Panc1 (cell line): ENCODE results near the gene MICAL1. TPM values are rescaled to one million over a fixed set of nuclear protein-coding genes. Genes with fewer than 3 reads are reported as not detected.

Experiments
- ATAC-seq: fragments of 200-7000 bp; cut with Tn5 transposase; 2 replicates; pipeline ENCODE4 v1.9.1; 2020; ENCODE audit warnings: mild to moderate bottlenecking, moderate library complexity
- BruUV-seq: library from RNA; stranded (reverse); fragments of 400-500 nt; replicated peaks from 2 replicates; lab custom pipeline; 2021; lab: Mats Ljungman, UMichigan
- CTCF ChIA-PET: fragments of 300-600 bp; sonication (Branson Sonifier 250); formaldehyde crosslinking; loops from one replicate; lab custom pipeline; 2022; ENCODE audit warnings: antibody characterized with exemption; lab: Charles Lee
- POLR2A ChIA-PET: fragments of 300-600 bp; sonication (Branson Sonifier 250); formaldehyde crosslinking; loops from one replicate; lab custom pipeline; 2022; ENCODE audit warnings: antibody characterized with exemption; lab: Charles Lee
- DNase-seq: peaks from one replicate; pipeline ENCODE4 v3.0.0-alpha.2; 2010; ENCODE audit warnings: low read depth, low spot score
- H3K27ac ChIP-seq: 2 replicates; pipeline ENCODE4 v1.5.1; 2011; ENCODE audit warnings: mild to moderate bottlenecking, low read length, inconsistent platforms
- H3K27me3 ChIP-seq: fragments of 200-500 bp; sonication (Bioruptor generic); 2 replicates; pipeline ENCODE4 v1.6.0; 2014; ENCODE audit warnings: low read length, inconsistent platforms; ENCODE audit not compliant: control insufficient read depth, insufficient read depth
- H3K36me3 ChIP-seq: fragments of 200-500 bp; sonication (Bioruptor generic); 2 replicates; pipeline ENCODE4 v1.5.1; 2014; ENCODE audit warnings: inconsistent platforms, mild to moderate bottlenecking, low read length, moderate library complexity; ENCODE audit not compliant: control insufficient read depth, insufficient read depth
- H3K4me1 ChIP-seq: 2 replicates; pipeline ENCODE4 v1.5.1; 2011; ENCODE audit warnings: inconsistent platforms, mild to moderate bottlenecking, low read length, moderate library complexity; ENCODE audit not compliant: control insufficient read depth, insufficient read depth
- H3K4me3 ChIP-seq, 2 experiments: 2 replicates each; pipeline ENCODE4 v1.5.1; 2011 to 2012; ENCODE audit warnings: low read depth in 2 of 2, low read length in 2 of 2, mild to moderate bottlenecking in 2 of 2, inconsistent platforms in 1 of 2, moderate library complexity in 1 of 2
- H3K9me3 ChIP-seq: fragments of 200-500 bp; sonication (Bioruptor generic); 2 replicates; pipeline ENCODE4 v1.5.1; 2014; ENCODE audit warnings: low read depth, mild to moderate bottlenecking, inconsistent platforms, low read length, moderate library complexity; ENCODE audit not compliant: control insufficient read depth, insufficient read depth
- CTCF ChIP-seq: fragments of 450-650 bp; IDR thresholded peaks from 2 replicates; pipeline ENCODE4 v1.5.1; 2017; ENCODE audit warnings: mild to moderate bottlenecking
- POLR2AphosphoS5 ChIP-seq: IDR thresholded peaks from 2 replicates; pipeline ENCODE4 v1.6.1; 2012; ENCODE audit warnings: mild to moderate bottlenecking, low read depth, low read length, moderate library complexity
- REST ChIP-seq, 2 experiments: IDR thresholded peaks; 2 replicates each; pipeline ENCODE4 v1.6.1; 2011 to 2012; ENCODE audit warnings: low read depth in 2 of 2, control low read depth in 1 of 2, low read length in 1 of 2, mild to moderate bottlenecking in 1 of 2, moderate library complexity in 1 of 2; ENCODE audit not compliant: insufficient read depth in 1 of 2
- SIN3A ChIP-seq: IDR thresholded peaks from 2 replicates; pipeline ENCODE4 v1.6.1; 2012; ENCODE audit warnings: low read depth, mild to moderate bottlenecking, low read length, moderate library complexity, borderline replicate concordance; ENCODE audit not compliant: insufficient read depth
- TCF7L2 ChIP-seq: IDR thresholded peaks from 2 replicates; pipeline ENCODE4 v1.6.1; 2011; ENCODE audit warnings: mild to moderate bottlenecking, low read depth, low read length, inconsistent platforms
- in situ Hi-C: cut with HindIII; loops from 2 replicates; pipeline ENCODE4 v1.10.0; 2016; ENCODE audit warnings: low sequenced_read_pairs, low pct_unique_long_range_greater_than_20kb
- intact Hi-C: fragments of 100-400 bp; cut with micrococcal nuclease; formaldehyde crosslinking; loops from one replicate; pipeline ENCODE4 v1.10.0; 2022; ENCODE audit not compliant: unreplicated experiment
- total RNA-seq: library from RNA; stranded (reverse); gene quantifications from one replicate; pipeline ENCODE4 v1.2.1, GENCODE V29; 2021; ENCODE audit not compliant: unreplicated experiment

The MICAL1 gene
- total RNA-seq, 1 experiment from 2014 or later = 64.5 TPM

GRCh38 chr6:109421184-109421583 lies 34.4 kb downstream of the MICAL1 start:
- Histone ChIP-seq H3K27me3 (no peaks in the 10 kb centered on the region), H3K27ac (no peak overlapping the region), H3K9me3 (no peaks in the 10 kb centered on the region), H3K36me3 (no peaks in the 10 kb centered on the region), H3K4me1 (peaks cover 23% of the 10 kb centered on the region), H3K4me3 (no peak overlapping the region)
- no TSS peak for BruUV-seq
- in situ Hi-C loops = no loop called here
- DNase-seq = no peak
- no peak for TF ChIP-seq REST (IDR thresholded peaks at IDR 0.05; ENCODE audit: insufficient read depth in 1 of 2, low read depth in 2 of 2, low read length in 1 of 2)
- POLR2A ChIA-PET = no interaction called here
- intact Hi-C loops = no loop called here
- CTCF ChIA-PET = no interaction called here
- ATAC-seq = no peak

- H3K9me3 ChIP-seq = no peaks in the 10 kb centered on the region
- H3K36me3 ChIP-seq = no peaks in the 10 kb centered on the region
- no peak overlapping the region for H3K4me3 ChIP-seq
- ATAC-seq (peak; percentile 69), DNase-seq (no peak)
- in situ Hi-C loops = no loop called here
- H3K27ac ChIP-seq = no peak overlapping the region
- no TSS peak for BruUV-seq
- H3K27me3 ChIP-seq = no peaks in the 10 kb centered on the region
- intact Hi-C loops = no loop called here
- TF ChIP-seq CTCF (no peak), TCF7L2 (no peak), SIN3A (no peak), POLR2AphosphoS5 (no peak), REST (IDR thresholded peaks at IDR 0.05; ENCODE audit: insufficient read depth in 1 of 2, low read depth in 2 of 2, low read length in 1 of 2) (no peak)
- ChIA-PET POLR2A (no interaction called here), CTCF (no interaction called here)
- H3K4me1 ChIP-seq = peaks cover 23% of the 10 kb centered on the region
Observed at GRCh38 chr6:109420751-109421150, 34.8 kb downstream of the MICAL1 start.
